CD4-positive, alpha-beta T cell (primary cell): Measurements from ENCODE around the gene TAP2. TPM values are rescaled to one million over a fixed set of nuclear protein-coding genes. Genes with fewer than 3 reads are reported as not detected.
A peak's percentile ranks its signal among the peaks of the same experiment; 100 is the strongest.
"Not testable (repeated sequence)": the region's sequence is repeated elsewhere in the genome, so short reads cannot be mapped to it uniquely, and the experiment has no call there.

ENCODE experiments used
- ATAC-seq: fragments of 200-7000 bp; cut with Tn5 transposase; one replicate; pipeline ENCODE4 v1.10.0; 2022; ENCODE audit warnings: mild to moderate bottlenecking; ENCODE audit not compliant: poor library complexity
- CTCF ChIA-PET: fragments of 350-600 bp; sonication (Branson Sonifier 250); formaldehyde crosslinking; loops from one replicate; lab custom pipeline; 2021; ENCODE audit warnings: antibody characterized with exemption, inconsistent platforms; lab: Charles Lee
- POLR2A ChIA-PET: fragments of 350-600 bp; sonication (Branson Sonifier 250); formaldehyde crosslinking; loops from one replicate; lab custom pipeline; 2021; ENCODE audit warnings: antibody characterized with exemption, inconsistent platforms; lab: Charles Lee
- DNase-seq, 14 experiments: peaks; one replicate each; pipeline ENCODE4 v3.0.0-alpha.2; 2013 to 2020; ENCODE audit warnings: mixed read lengths in 2 of 14
- H3K27ac ChIP-seq, 2 donors: one replicate each; pipeline versions ENCODE4 v1.5.1 to v1.7.0; 2013; ENCODE audit warnings: low read length in 2 of 2, low read depth in 1 of 2, mild to moderate bottlenecking in 1 of 2
- H3K27me3 ChIP-seq, 2 experiments: 1 replicate in 1 of 2; 2 replicates in 1 of 2; pipeline versions ENCODE4 v1.6.1 to v1.7.0; 2013; ENCODE audit warnings: low read length in 2 of 2, control low read depth in 1 of 2, mild to moderate bottlenecking in 1 of 2, moderate library complexity in 1 of 2; ENCODE audit not compliant: insufficient read depth in 2 of 2, control insufficient read depth in 1 of 2
- H3K36me3 ChIP-seq: one replicate; pipeline ENCODE4 v1.6.1; 2013; ENCODE audit warnings: low read length, control low read depth; ENCODE audit not compliant: insufficient read depth
- H3K4me1 ChIP-seq: one replicate; pipeline ENCODE4 v1.6.1; 2013; ENCODE audit warnings: low read length, control low read depth; ENCODE audit not compliant: insufficient read depth
- H3K4me3 ChIP-seq: one replicate; pipeline ENCODE4 v1.5.1; 2013; ENCODE audit warnings: mild to moderate bottlenecking, low read length, moderate library complexity
- H3K9me3 ChIP-seq, 2 experiments: 1 replicate in 1 of 2; 2 replicates in 1 of 2; pipeline versions ENCODE4 v1.6.1 to v1.7.0; 2013; ENCODE audit warnings: low read length in 2 of 2, mild to moderate bottlenecking in 2 of 2, control low read depth in 1 of 2, moderate library complexity in 1 of 2; ENCODE audit not compliant: control insufficient read depth in 1 of 2, insufficient read depth in 1 of 2
- H3K27ac Mint-ChIP-seq: one replicate; pipeline ENCODE4 v1.8.0; 2020; ENCODE audit warnings: mixed read lengths
- H3K27me3 Mint-ChIP-seq: one replicate; pipeline ENCODE4 v1.8.0; 2021; ENCODE audit warnings: mixed read lengths
- H3K36me3 Mint-ChIP-seq: one replicate; pipeline ENCODE4 v1.8.0; 2021; ENCODE audit warnings: low read depth, mixed read lengths
- H3K4me1 Mint-ChIP-seq: one replicate; pipeline ENCODE4 v1.8.0; 2021; ENCODE audit warnings: low read depth, mixed read lengths
- H3K4me3 Mint-ChIP-seq: one replicate; pipeline ENCODE4 v1.8.0; 2020; ENCODE audit warnings: mild to moderate bottlenecking, mixed read lengths
- H3K9me3 Mint-ChIP-seq: one replicate; pipeline ENCODE4 v1.8.0; 2020; ENCODE audit warnings: mixed read lengths
- intact Hi-C, 2 experiments: fragments of 100-400 bp; cut with DNase I in 1 of 2; cut with micrococcal nuclease in 1 of 2; formaldehyde crosslinking; loops; one replicate each; pipeline versions ENCODE4 v1.15.1 to v1.9.0; 2023 to 2025; cut with DNase I, micrococcal nuclease
- total RNA-seq, 174 experiments: library from RNA in 2 of 174; stranded (reverse) in 2 of 174; gene quantifications; one replicate each; pipeline ENCODE4 v1.2.3 and lab custom pipeline; 2021 to 2026
- TF ChIP-seq, protein P1 (sequence below): fragments of 200-600 bp; IDR thresholded peaks from one replicate; pipeline ENCODE4 v1.8.0; 2022; ENCODE audit warnings: antibody characterized with exemption, mild to moderate bottlenecking

The TAP2 gene
- total RNA-seq, 2 experiments from 2014 or later: 165 to 171 TPM

DNA sequence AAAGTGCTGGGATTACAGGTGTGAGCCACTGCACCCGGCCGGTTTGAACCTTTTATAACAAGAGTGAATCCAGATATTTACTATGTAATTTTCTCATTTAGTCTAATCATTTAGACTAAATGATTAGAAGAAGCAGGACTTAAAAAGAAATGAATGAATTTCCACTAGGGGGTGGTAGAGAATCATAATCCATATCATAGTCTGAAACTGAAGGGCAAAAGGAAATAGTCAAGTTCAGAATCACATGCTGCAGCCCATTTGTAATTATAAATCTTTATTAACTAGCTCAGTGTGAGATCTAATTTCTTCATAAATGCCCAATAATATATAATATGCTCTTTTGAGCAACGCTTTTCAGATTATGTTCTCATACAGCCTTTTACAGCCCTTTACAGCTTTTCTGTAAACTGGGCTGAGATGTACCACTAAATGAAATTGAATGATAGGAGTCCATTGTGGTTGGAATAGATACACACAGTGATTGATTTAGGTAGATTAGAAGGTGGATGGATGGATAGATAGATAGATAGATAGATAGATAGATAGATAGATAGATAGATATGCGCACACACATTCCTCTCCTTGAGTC is 47.3 kb upstream of the TAP2 start:
- Mint-ChIP-seq H3K4me3 (no peak overlapping the region), H3K27me3 (no peaks in the 10 kb centered on the region), H3K4me1 (no peaks in the 10 kb centered on the region), H3K27ac (no peak overlapping the region), H3K9me3 (no peaks in the 10 kb centered on the region), H3K36me3 (no peaks in the 10 kb centered on the region)
- Histone ChIP-seq H3K4me1 (no peaks in the 10 kb centered on the region), H3K27ac (no peak overlapping the region), H3K9me3 (no peaks in the 10 kb centered on the region), H3K27me3 (no peaks in the 10 kb centered on the region), H3K4me3 (no peak overlapping the region), H3K36me3 (no peaks in the 10 kb centered on the region)
- DNase-seq (peak in 3 of 14 experiments; percentile 83 to 85 (median 83)), ATAC-seq (peak; percentile 65)
- intact Hi-C loops: loop anchor here (1.0 to 5.0 kb wide), 8 partner anchors 47 to 363 kb away; partner anchors contain the start of gene HLA-DMA (in 1 of the 2)
- POLR2A ChIA-PET: interaction anchor here (1.0 to 2.3 kb wide), 8 partner anchors 15 to 98 kb away, joined by 3 to 15 read pairs (median 5); partner anchors contain the start of gene BRD2
- TF ChIP-seq, protein P1, sequence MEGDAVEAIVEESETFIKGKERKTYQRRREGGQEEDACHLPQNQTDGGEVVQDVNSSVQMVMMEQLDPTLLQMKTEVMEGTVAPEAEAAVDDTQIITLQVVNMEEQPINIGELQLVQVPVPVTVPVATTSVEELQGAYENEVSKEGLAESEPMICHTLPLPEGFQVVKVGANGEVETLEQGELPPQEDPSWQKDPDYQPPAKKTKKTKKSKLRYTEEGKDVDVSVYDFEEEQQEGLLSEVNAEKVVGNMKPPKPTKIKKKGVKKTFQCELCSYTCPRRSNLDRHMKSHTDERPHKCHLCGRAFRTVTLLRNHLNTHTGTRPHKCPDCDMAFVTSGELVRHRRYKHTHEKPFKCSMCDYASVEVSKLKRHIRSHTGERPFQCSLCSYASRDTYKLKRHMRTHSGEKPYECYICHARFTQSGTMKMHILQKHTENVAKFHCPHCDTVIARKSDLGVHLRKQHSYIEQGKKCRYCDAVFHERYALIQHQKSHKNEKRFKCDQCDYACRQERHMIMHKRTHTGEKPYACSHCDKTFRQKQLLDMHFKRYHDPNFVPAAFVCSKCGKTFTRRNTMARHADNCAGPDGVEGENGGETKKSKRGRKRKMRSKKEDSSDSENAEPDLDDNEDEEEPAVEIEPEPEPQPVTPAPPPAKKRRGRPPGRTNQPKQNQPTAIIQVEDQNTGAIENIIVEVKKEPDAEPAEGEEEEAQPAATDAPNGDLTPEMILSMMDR: peak; percentile 73
- CTCF ChIA-PET: interaction anchor here (0.6 to 2.1 kb wide), 14 partner anchors 9 to 103 kb away, joined by 3 to 16 read pairs (median 4); partner anchors contain the start of genes HLA-DMA and TAP2

DNA sequence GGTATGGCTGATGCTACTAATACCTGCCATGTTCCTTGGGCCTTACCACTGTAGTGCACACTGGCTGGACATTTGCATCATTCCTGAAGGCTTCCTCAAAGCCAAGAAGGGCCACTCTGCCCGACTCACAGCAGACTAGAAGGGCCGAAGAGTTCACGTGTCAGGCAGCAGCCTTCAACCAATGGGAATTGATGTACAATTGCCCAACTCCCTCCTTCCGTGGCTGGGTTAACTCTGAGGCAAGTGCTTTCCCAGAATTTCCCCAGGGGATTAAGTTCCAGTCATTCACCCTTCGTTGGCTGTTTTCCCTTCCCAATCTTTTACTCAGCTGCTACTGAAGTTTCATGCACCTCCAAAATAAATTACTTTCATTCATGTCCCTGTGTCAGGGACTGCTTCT is 45.2 kb upstream of the TAP2 start:
- intact Hi-C loops: loop anchor here in 1 of 2 experiments (2.0 kb wide), 1 partner anchor 69 kb away; the partner anchor contains the start of gene HLA-DMA
- H3K9me3 Mint-ChIP-seq: no peaks in the 10 kb centered on the region
- CTCF ChIA-PET: no interaction called here
- no peak overlapping the region for H3K27ac ChIP-seq
- peaks cover 8% of the 10 kb centered on the region for H3K36me3 Mint-ChIP-seq
- TF ChIP-seq, protein P1: no peak
- H3K27me3 Mint-ChIP-seq: no peaks in the 10 kb centered on the region
- DNase-seq (no peak), ATAC-seq (no peak)
- H3K4me1 ChIP-seq: no peaks in the 10 kb centered on the region
- H3K4me1 Mint-ChIP-seq: no peaks in the 10 kb centered on the region
- H3K27ac Mint-ChIP-seq: no peak overlapping the region
- H3K4me3 Mint-ChIP-seq: no peak overlapping the region
- H3K4me3 ChIP-seq: no peak overlapping the region
- peaks cover 5% of the 10 kb centered on the region for H3K36me3 ChIP-seq
- no peaks in the 10 kb centered on the region for H3K9me3 ChIP-seq
- POLR2A ChIA-PET: interaction anchor here (1.0 to 1.3 kb wide), 2 partner anchors 90 to 101 kb away, joined by 3 read pairs; no protein-coding TSS in a partner anchor
- no peaks in the 10 kb centered on the region for H3K27me3 ChIP-seq

DNA sequence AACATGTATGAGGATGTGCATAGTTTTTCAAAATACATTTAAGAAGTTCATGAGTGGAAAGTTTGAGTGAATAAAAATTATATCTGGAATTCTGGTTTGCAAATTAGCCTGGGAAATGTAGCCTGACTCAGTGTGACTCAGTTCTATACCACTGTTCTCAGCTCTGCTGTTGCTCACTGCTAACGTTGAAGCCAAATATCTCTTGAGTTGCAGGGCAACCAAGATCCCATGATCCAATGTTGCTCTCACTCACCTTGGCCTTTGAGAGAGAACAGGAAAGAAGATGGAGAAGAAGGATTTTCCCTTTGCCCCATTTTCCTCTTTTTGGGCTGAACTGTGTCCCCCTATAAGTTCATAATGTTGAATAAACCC is 44.3 kb upstream of the TAP2 start:
- ATAC-seq (no peak), DNase-seq (no peak)
- intact Hi-C loops: no loop called here
- H3K27ac ChIP-seq: no peak overlapping the region
- Mint-ChIP-seq H3K27ac (no peak overlapping the region), H3K9me3 (no peaks in the 10 kb centered on the region), H3K4me3 (no peak overlapping the region), H3K36me3 (peaks cover 9% of the 10 kb centered on the region), H3K27me3 (no peaks in the 10 kb centered on the region), H3K4me1 (no peaks in the 10 kb centered on the region)
- peaks cover 5% of the 10 kb centered on the region for H3K36me3 ChIP-seq
- no peaks in the 10 kb centered on the region for H3K4me1 ChIP-seq
- TF ChIP-seq, protein P1: no peak
- POLR2A ChIA-PET: interaction anchor here (1.3 kb wide), 1 partner anchor 90 kb away, joined by 3 read pairs; no protein-coding TSS in a partner anchor
- no peaks in the 10 kb centered on the region for H3K27me3 ChIP-seq
- CTCF ChIA-PET: interaction anchor here (1.0 to 1.7 kb wide), 3 partner anchors 44 to 102 kb away, joined by 3 to 6 read pairs (median 6); partner anchors contain the start of gene TAP2
- no peak overlapping the region for H3K4me3 ChIP-seq
- H3K9me3 ChIP-seq: no peaks in the 10 kb centered on the region

DNA sequence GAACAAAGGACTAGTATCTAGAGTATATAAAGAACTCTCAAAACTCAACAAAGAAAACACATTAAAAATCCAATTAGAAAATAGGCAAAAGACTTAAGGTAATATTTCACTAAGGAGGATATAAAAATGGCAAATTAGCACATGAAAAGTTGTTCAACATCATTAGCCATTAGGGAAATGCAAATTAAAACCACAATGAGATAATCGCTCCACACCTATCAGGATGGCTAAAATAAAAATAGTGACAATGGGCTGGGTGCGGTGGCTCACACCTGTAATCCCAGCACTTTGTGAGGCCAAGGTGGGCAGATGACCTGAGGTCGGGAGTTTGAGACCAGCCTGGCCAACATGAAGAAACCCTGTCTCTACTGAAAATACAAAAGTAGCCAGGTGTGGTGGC is 42.4 kb upstream of the TAP2 start:
- POLR2A ChIA-PET, H3K4me1 Mint-ChIP-seq, H3K36me3 Mint-ChIP-seq, H3K36me3 ChIP-seq, H3K9me3 Mint-ChIP-seq, H3K27me3 Mint-ChIP-seq, ATAC-seq, intact Hi-C loops, H3K27me3 ChIP-seq, H3K27ac Mint-ChIP-seq, H3K9me3 ChIP-seq, DNase-seq, H3K4me3 ChIP-seq, H3K27ac ChIP-seq, H3K4me1 ChIP-seq, H3K4me3 Mint-ChIP-seq: not testable (repeated sequence)
- CTCF ChIA-PET: interaction anchor here (0.6 to 1.4 kb wide), 3 partner anchors 15 to 1496 kb away, joined by 3 to 7 read pairs (median 3); partner anchors contain the start of gene HLA-DMA
